ENCODE results near the gene TYW1B.
"Not testable (repeated sequence)": the region's sequence is repeated elsewhere in the genome, so short reads cannot be mapped to it uniquely, and the experiment has no call there.

The TYW1B gene

GRCh38 chr7:72625721-72626423 is 202.1 kb downstream of the TYW1B start:
- not testable (repeated sequence) for DNase-seq (ENCODE audit: low read depth in 2 of 2)

DNA sequence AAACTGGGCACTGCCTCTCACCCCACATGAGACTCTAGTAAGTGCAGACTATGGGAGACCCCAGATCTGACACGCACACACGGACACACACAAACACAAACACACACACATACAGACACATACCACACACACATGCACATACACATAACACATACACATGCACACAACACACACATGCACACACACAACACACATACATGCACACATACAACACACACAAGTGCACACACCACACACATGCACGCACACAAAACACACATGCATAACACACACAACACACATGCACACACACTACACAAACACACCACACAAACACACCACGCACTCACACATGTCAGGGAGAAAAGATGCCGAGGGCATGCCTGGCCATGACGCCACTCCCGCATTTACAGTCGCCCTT is 205.5 kb downstream of the TYW1B start:
- DNase-seq (ENCODE audit: low read depth in 2 of 2): no peak

GRCh38 chr7:72621761-72622187 is 206.2 kb downstream of the TYW1B start:
- DNase-seq (ENCODE audit: low read depth in 2 of 2): not testable (repeated sequence)

DNA sequence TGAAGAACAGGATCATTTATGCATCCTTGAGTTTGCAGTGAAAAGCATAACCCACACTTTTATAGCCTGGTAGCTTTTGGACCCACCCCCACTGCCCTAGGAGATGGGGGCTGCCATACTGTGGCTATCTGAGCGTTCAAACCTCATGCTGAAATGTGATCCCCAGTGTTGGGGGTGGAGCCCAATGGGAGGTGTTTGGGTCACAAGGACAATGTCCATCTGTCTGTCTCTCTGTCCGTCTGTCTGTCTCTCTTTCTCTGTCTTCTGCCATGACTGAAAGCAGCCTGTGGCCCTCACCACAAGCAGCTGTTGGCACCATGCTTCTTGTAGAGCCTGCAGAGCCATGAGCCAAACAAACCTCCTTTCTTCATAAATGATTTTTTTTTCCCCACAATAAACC is 207.1 kb downstream of the TYW1B start:
- not testable (repeated sequence) for DNase-seq (ENCODE audit: low read depth in 2 of 2)

DNA sequence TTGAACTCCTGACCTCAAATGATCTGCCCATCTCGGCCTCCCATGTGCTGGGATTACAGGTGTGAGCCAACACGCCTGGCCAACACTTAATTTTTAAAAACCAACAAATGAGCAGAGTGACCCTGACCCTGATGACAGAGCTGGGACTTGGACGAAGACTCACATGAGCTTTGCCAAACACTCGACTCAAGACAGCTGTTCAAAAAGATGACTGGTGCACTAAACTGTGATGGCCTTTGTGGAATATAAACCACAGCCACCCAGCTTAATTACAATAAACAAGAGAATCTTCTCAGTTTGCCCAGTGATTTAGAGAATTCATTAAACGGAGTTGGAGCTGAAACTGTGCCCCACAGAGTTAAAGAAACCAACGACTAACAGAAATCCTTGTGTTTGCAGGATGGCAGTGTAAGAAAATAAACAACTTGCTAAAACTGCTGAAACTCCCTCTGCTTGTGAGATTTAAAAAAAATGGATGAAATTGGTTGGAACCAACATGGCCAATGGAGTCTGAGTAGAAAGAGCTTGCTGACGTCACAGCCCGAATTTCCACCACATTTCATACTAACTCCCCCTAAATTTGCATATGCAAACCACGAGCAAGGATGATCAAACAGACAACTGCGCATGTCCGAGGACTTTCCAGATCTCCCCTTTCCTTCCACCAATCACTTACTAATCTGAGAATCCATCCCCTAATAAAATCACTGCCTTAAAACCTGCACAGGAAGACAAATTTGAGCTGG is 209.4 kb downstream of the TYW1B start:
- not testable (repeated sequence) for DNase-seq (ENCODE audit: low read depth in 2 of 2)

- not testable (repeated sequence) for DNase-seq (ENCODE audit: low read depth in 2 of 2)
These were observed 218.2 kb downstream of the TYW1B start for GRCh38 chr7:72609761-72610160.

DNA sequence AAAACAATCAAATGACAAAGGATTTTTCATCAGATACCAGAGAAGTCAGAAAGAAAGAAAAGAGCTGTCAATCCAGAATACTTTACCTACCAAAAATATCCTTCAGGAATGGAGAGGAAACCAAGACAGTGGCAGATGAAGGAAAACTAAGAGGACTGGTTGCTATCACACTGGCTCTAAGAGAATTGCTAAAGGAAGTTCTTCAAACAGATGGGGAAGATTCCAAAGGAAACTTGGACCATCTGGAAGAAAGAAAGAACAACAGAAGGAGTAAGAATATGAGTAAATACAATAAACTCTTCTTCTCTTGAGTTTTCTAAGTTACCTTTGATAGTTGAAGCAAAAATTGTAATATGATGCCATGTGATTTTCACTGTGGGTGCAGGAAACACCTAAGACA is 220.0 kb downstream of the TYW1B start:
- not testable (repeated sequence) for DNase-seq (ENCODE audit: low read depth in 2 of 2)

DNA sequence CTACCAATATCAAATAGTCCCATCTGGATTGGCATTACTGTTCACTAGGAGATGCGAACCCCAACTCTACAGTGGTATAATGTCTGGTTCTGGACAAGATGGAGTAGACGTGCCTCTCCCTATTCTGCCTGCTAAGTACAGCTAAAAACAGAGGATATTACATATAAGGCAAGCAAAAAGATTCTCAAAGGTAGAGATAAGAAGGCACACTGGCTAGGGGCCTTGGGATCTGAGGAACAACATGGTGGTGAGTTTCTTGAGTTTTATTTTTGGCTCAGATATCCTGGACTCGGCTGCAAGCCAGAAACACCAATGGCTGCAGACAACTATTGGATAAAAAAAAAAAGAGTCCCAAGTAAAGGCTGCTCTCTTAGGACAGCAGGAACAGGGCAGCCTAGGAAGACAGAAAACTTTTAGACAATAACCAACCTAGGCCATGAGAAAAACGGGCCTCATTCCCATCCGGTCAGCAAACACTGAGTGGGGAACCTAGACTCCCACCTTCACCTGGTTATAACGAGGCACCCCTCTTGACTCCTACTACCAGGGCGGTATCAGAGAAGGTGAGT is 222.1 kb downstream of the TYW1B start:
- not testable (repeated sequence) for DNase-seq (ENCODE audit: low read depth in 2 of 2)

DNA sequence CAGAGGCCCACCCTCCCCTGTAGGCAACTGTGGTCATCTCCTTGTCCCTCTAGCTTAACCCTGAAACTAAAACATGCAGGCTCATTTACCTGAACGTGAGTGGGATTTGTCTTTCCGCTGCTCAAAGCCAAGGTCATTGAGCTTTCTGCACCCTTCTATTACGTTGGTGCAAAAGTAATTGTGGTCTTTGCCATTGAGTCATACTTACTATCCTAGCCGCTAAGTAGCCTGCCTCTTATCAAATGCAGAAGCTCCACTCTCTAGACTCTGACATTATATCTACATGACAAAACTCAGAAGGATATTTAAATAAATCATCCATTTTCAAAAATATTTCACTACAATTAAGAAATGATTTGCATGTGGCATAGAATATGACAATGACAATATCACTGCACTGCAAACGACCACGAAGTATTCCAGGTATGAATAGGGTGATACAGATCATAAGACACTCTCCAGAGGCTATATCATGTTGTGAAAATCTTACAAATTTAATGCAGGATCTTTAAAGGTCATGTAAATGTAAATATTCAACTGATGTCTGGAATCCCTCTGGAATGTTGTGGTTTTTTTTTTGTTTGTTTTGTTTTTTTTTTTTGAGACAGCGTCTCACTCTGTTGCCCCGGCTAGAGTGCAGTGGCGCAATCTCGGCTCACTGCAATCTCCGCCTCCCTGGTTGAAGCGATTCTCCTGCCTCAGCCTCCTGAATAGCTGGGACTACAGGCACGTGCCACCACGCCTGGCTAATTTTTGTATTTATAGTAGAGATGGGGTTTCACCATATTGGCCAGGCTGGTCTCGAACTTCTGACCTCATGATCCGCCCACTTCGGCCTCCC is 223.0 kb downstream of the TYW1B start:
- DNase-seq (ENCODE audit: low read depth in 2 of 2): not testable (repeated sequence)

- DNase-seq (ENCODE audit: low read depth in 2 of 2): not testable (repeated sequence)
These were observed 224.5 kb downstream of the TYW1B start for GRCh38 chr7:72603476-72603875.

- DNase-seq (ENCODE audit: low read depth in 2 of 2): no peak
These were observed 224.9 kb downstream of the TYW1B start for GRCh38 chr7:72603073-72603472.

GRCh38 chr7:72601683-72602082 is 226.3 kb downstream of the TYW1B start:
- DNase-seq (ENCODE audit: low read depth in 2 of 2): not testable (repeated sequence)

GRCh38 chr7:72590023-72590422 is 238.0 kb downstream of the TYW1B start:
- not testable (repeated sequence) for DNase-seq (ENCODE audit: low read depth in 2 of 2)

- not testable (repeated sequence) for DNase-seq (ENCODE audit: low read depth in 2 of 2)
These were observed 240.7 kb downstream of the TYW1B start for GRCh38 chr7:72587267-72587666.

GRCh38 chr7:72584576-72584975 is 243.4 kb downstream of the TYW1B start:
- not testable (repeated sequence) for DNase-seq (ENCODE audit: low read depth in 2 of 2)

DNA sequence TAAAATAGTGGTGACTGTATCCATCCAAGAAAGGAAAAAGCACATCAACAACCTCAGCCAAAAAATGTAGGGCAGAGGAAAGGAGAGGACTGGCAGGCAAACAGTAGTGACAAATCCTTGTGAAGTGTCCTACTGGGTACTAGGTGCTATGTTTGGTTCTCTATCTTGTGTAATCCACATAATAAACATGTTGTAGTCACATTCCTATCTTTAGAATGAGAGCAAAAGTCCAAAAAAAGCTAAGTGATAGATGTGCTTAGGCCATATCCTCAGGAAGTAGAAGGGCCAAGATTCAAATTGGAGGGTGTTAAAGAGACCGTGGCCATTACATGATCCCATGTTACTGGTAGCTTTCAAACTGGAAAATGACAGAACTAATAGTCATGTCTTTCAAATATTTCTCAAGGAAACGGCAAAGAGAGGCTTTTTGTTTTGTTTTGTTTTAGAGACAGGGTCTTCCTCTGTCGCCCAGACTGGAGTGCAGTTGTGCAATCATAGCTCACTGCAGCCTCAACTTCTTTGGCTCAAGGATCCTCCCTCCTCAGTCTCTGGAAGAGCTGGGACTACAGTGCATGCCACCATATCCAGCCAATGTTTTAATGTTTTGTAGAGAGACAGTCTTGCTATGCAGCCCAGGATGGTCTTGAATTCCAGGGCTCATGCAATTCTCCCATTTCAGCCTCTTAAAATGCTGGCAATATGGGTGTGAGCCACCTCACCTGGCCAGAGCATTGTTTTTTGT is 244.2 kb downstream of the TYW1B start:
- not testable (repeated sequence) for DNase-seq (ENCODE audit: low read depth in 2 of 2)

- DNase-seq (ENCODE audit: low read depth in 2 of 2): not testable (repeated sequence)
These were observed 247.7 kb downstream of the TYW1B start for GRCh38 chr7:72580142-72580770.

DNA sequence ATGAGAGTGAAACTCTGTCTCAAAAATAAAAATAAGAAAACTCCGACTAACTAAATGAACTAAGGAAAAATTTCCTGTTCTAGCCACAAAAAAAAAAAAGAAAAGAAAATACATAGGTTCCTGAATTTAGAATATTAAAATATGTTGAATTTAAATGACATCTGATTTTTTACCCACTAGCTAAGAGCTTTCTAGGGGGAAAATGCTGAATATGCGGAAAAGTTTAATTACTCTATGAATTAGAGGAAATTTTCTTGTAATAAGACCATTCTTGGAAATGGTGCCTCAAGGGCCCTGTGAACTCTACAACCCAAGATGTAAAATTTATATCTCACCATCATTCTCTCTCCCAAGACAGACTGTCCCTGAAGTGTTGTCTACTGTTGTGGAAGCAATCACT is 250.9 kb downstream of the TYW1B start:
- no peak for DNase-seq (ENCODE audit: low read depth in 2 of 2)

DNA sequence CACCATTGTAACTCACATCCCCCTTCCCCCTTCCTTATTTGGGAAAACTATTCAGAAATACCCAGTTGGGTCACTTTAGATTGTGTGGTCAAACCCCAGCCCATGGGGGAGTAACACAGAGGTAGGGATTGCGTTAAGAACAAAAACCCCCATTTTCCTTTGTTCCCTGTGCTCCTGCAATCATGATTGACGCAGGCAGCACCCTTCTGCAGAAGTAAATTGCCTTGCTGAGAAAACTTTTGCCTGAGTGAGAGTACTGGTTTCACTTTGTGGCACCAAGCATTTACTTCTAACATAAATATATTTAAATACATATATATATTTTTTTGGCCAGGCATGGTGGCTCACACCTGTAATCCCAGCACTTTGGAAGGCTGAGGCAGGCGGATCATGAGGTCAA is 266.0 kb downstream of the TYW1B start:
- DNase-seq (ENCODE audit: low read depth in 2 of 2): not testable (repeated sequence)

- DNase-seq (ENCODE audit: low read depth in 2 of 2): not testable (repeated sequence)
These were observed 268.5 kb downstream of the TYW1B start for GRCh38 chr7:72559546-72559945.

- not testable (repeated sequence) for DNase-seq (ENCODE audit: low read depth in 2 of 2)
These were observed 271.3 kb downstream of the TYW1B start for GRCh38 chr7:72556733-72557132.
